GM18951 (cell line): Measurements from ENCODE around the gene STPG1.

Source experiments
- POLR2A ChIP-seq: IDR thresholded peaks from 4 replicates; pipeline ENCODE4 v1.6.1; 2011; ENCODE audit warnings: mild to moderate bottlenecking; ENCODE audit not compliant: insufficient read length, insufficient read depth; ENCODE audit errors: extremely low read depth
- in situ Hi-C: fragments of 300-500 bp; cut with MboI; formaldehyde crosslinking; loops from one replicate; pipeline ENCODE4 v1.12.0; 2022; ENCODE audit warnings: low sequenced_read_pairs, mixed read lengths, inconsistent platforms; ENCODE audit not compliant: unreplicated experiment

Gene STPG1

DNA sequence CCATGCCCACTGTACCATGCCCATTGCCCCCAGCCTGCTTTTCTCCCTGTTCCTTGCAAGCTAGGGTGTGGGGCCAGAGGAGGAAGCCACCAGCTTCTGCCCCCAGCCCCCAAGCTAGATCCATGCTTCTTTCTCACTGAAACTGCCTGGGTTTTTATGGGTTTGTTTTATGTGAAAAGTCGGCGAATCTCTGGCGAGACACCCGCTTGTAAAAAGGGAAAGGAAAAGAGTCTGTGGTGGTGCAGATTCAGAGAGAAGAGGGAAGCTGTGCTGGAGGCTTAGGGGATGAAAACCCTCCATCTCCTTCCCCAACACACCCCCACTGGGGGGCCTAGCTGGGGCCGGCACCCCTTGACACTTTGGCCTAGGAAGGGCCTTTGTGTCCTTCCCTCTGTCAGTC is 68.2 kb downstream of the STPG1 start:
- in situ Hi-C loops: no loop called here
- TF ChIP-seq POLR2A: no peak

DNA sequence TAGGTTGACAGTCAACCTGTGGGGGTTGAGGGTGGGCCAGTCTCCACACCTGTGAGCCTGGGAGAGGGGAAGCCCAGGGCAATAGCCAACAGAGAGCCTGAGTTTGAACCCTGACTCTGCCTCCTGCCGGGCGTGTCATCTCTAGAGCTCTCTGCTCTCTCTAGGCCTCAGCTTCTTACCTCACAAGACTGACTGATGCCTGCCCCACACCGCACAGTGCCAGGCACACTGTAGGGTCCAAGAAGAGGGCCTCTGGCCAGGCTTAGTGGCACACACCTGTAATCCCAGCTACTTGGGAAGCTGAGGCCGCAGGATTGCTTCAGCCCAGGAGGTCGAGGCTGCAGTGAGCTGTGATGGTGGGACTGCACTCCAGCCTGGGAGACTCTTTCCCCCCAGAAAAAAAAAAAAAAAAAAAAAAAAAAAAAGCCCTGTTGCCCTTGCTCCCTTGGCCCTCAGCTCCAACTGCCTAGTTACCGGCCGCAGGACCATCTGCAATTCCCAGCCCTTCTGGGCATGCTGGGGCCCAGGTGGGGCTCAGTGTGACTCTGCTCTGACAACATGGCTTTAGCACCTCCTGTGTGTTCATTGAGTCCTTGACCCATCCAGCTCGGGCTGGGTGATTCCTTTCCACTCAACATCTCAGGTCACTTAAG is 69.4 kb downstream of the STPG1 start:
- in situ Hi-C loops: no loop called here
- TF ChIP-seq POLR2A: no peak

DNA sequence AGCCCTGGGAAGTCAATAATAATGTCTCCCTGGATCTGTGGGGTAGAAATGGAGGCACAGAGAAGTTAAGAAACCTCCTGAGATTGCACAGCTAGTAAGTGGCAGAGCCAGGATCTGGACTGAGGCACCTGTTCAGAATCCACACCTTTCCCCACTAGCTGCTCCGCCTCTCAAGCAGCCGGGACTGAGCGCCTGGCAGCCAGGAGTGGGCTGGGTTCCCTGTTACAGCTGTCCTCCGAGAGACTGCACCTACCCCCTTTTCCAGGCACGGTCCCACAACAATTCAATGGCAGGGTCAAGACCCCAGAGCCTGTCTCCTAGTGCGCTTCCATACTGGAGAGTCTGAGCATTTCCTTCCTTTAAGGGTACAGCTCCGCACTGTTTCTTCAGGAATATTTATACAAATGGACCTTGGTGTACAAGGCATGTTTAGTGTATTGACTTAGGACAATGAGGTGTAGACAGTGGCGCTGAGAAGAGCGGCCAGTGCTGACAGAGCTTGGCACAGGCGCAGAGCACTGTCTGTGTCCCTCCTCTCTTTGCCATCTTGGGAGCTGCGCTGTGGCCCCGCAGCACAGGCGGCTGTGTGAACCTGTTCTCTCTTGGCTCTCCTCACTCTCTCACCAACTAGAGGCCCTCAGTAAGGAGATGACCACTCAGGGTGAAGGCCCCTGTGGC is 70.0 kb downstream of the STPG1 start:
- in situ Hi-C loops: no loop called here
- no peak for TF ChIP-seq POLR2A

DNA sequence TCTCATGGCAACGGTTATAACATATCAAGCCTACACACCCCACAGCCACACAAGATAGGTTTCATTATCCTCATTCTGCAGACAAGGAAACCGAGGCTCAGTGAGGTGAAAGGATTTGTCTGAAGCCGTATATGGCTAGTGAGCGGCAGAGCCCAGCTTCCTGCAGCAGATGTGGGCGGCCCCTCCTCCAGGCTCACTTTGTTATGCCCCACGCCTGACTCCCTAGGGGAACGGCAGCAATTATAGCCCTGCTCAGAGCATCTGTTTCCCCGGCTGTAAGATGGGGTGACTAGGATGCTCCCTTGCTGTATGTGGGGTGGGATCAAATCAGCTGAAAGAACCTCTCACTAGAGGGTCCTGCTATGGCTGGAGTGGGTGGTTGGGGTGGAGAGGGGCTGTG is 72.3 kb downstream of the STPG1 start:
- in situ Hi-C loops: no loop called here

DNA sequence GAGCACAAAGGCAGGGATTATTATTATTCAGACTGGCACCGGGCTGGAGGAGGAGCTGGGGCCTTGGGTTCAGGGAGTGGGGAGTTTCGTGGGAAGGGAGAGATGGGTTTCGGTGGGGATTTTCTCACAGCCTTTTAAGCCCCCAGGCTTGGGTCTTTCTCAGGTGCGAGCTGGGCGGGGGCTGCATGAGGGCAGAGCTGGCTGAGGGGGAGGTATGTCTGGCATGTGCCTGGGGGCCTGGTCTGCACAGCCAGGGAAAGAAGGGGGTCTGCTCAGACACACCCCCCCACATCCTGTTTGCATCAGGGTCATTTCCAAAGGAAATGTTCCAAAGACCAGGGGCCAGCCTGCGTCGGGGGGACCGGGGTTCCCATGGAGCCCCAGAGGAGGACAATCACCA is 72.8 kb downstream of the STPG1 start:
- no peak for TF ChIP-seq POLR2A
- in situ Hi-C loops: no loop called here

More for the DNA sequence above, 72.3 kb downstream of the STPG1 start:
- no peak for TF ChIP-seq POLR2A

DNA sequence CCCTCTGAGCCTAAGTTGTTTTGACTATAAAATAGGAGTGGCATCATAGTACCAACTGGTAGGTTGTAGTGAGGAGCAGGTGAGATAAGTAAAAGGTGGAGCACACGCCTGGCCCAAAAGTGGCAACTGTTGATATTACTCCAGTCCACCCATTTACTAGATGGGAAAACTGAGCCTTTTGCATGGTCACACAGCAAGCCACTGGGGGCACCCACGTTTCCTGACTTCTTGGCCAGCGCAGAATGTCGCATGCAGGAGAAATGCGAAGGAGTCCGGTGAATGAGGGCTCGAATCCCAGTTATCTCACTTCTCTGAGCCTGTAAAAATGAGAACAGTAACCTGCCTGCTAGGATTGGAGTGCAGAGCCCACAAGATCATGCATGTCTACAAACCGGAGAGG is 73.6 kb downstream of the STPG1 start:
- in situ Hi-C loops: no loop called here
- TF ChIP-seq POLR2A: no peak

DNA sequence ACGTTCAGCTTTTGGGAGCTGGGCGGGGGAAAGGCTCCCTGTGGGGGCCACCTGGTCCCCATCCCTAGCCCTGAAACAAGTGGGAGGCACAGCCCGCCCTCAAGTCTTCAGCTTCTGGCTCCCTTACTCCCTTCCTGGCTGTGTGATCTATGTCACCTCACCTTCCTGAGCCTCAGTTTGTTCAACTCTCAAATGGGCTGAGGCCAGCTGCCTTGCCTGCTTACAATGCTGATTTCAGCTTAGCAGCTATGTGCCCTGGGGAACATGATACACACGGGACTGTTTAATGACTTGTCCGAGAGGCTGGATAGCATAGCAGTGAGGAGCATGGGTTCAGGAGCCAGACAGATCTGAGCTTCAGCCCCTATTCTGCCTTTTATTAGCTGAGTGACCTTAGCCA is 75.1 kb downstream of the STPG1 start:
- in situ Hi-C loops: no loop called here
- no peak for TF ChIP-seq POLR2A

DNA sequence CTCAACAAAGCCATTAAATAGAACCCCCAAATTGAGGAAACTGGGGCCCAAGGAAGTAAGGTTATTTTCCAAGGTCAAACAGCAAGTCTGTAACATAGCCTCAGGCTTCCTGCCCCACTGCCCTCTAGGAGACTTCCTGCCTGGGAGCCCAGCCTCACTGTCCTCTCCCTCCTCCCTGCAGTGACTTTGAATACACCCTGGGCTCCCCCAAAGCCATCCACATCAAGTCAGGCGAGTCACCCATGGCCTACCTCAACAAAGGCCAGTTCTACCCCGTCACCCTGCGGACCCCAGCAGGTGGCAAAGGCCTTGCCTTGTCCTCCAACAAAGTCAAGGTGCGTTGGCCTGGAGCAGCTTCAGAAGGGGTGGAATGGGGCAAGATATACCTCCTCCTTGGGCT is 76.1 kb downstream of the STPG1 start:
- TF ChIP-seq POLR2A: no peak
- in situ Hi-C loops: no loop called here

DNA sequence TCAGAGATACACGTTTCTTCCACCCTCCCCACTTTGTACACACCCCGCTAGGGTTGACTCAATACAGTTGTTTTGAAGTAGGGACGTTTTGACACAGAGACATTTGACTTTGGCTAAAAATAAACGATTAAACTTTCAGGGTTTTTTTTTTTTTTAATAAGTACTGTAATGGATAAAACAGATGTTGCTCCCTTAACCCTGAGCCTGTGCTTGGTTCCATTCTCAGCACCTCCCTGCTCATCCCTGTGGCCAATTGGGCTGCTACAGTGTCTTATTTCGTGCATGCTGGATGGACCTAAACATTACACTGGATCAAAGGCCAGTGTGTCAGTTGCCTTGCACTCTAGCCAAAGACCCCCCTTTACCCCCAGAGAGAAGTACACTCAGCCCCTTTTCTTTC is 77.5 kb downstream of the STPG1 start:
- in situ Hi-C loops: no loop called here
- no peak for TF ChIP-seq POLR2A

DNA sequence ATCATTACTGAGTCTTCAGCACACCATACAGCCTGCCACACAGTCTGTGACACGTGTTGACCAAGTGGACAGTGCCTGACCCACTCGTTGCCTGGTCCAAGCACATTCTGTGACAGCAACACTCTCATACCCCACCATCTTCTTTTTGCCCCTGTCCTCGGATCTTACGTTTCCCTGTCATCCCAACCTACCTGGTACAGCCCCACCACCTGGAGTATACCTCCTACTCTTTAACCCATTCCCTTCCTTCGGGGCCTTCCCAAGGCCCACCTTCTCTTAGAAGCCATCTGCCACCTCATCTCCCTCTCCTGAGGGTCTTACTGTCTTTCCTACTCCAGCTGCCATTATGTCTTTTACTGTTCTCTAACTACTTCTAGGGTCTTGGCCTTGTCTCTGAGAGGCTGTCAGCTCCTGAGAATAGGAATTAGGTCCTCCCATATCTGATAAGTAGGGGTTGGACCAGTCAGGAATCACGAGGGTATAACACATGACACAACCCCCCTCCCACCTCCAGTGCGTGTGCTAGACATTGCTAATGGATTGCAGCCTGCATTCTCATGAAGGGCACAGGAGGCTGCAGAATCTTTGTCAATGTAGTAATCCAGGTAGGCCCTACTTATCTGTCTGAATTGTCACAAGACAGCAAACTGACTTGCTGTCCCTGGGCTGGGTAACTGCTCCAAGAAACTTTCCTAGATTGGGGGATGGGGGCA is 81.5 kb downstream of the STPG1 start:
- in situ Hi-C loops: no loop called here
- TF ChIP-seq POLR2A: no peak

DNA sequence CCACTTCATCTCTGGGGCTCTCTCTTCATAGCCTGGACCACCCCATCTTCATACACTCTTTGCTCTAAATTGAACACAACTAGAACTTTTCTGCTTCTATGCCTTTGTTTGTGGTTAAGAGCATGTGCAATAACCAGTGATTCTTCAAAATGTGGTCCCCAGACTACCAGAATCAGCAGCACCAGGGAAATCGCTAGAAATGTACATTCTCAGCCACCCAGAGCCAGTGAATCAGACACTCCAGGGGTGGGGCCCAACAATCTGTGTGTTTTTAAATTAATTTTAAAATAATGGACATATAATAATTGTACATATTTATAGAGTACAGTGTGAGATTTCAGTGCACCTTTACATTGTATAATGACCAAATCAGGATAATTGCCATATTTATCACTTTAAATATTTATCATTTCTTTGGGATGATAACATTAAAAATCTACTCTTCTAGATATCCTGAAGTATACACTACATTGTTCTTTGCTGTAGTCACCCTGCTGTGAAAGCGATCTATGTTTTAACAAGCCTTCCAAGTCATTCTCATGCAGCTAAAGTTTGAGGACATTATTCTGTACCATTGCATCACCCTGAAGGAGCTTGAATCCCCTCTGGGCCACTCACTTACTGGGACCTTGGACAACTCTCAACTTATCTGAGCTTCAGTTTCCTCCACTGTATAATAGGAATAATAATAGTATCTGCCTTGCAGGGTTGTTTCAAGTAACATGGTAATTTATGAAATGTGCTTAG is 83.6 kb downstream of the STPG1 start:
- in situ Hi-C loops: no loop called here

DNA sequence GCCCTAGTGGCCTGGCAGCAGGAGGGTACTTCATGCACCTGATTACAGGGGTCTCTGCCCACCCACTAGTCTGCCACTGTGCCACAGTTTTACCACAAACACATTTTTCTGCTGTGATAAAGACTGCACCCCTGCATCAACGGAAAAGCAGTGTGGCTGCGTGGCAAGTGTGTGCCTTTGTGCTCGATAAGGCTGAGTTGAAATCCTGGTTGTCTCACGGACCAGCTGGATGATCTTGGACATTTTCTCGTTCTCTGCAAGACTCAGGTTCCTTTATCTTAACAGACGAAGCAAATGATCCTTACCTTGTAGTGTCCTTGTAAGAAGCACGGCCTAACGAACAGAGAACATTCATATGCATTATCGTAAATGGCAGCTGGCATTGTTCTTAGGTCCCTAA is 84.3 kb downstream of the STPG1 start:
- in situ Hi-C loops: no loop called here
- no peak for TF ChIP-seq POLR2A

More for the DNA sequence above, 83.6 kb downstream of the STPG1 start:
- no peak for TF ChIP-seq POLR2A

DNA sequence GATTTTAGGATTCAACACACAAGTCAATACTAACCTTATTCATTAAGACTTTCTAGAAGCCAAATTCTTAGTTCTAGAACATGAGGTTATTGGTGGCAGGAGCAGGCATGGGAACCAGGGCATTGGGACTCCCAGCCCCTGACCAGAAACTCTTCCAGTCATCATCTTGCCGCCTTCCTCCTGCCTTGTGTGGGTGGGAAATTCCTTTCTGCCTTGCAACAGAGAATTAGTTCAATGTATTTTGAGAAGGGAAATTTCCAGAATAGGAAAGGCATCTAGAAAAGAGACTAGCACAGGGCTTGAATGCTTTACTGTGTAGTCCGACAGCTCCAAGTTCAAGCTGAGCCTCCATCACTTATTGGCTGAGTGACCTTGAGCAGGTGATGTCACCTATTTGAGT is 85.7 kb downstream of the STPG1 start:
- in situ Hi-C loops: no loop called here
- TF ChIP-seq POLR2A: no peak

DNA sequence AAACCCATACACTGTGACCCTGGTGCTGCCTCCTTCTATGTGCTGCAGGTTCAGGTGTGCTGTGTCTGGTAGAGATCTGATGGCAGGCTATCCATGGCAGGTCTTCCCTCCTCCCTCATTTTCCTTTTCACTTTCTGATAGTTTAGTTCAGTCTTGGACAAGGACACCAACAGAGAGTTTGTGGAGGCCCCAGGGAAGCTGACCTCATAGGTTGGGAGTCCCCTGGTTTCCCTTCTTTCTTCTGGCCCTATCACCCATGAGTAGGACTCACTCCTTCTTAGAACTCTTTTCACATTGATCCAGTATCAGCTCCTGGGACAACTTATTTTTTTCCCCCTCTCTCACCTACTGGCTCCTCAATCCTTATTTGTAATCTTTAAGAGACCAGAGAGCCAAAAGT is 86.1 kb downstream of the STPG1 start:
- no peak for TF ChIP-seq POLR2A
- in situ Hi-C loops: no loop called here
